GM10847 (cell line): ENCODE measurements around the gene TFF2.

ENCODE experiments used
- POLR2A ChIP-seq: IDR thresholded peaks from 2 replicates; pipeline ENCODE4 v1.6.1; 2011; ENCODE audit not compliant: insufficient read length; ENCODE audit errors: extremely low read depth

The TFF2 gene

DNA sequence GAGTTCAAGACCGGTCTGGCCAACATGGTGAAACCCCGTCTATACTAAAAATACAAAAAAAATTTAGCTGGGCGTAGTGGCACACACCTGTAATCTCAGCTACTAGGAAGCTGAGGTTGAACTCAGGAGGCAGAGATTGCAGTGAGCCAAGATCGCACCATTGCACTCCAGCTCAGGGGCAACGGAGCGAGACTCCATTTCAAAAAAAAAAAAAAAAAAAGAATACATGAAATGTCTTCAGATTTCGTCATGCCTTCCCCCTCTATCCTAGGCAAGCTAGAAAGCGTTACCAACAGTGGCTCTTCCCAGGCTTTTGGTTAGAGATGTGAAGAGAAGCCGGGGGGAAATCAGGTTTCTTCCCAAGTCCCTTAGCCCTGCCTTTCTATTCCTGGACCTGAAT, 11.9 kb upstream of the TFF2 start:
- TF ChIP-seq POLR2A = no peak

DNA sequence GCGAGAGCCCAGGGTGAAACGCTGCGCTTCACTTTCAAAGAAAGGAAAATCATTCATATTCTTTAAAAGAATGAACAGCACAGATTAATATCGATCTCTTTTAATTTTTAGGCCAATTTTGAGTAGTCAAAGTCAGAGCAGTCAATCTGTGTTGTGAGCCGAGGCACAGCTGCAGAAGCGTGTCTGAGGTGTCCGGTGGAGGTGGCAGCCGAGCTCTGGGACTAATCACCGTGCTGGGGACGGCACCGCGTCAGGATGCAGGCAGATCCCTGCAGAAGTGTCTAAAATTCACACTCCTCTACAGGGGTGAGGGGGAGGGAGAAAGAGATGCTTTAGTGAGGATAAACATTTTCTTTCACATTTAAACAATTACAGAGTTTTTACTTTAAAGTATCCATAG, 11.4 kb upstream of the TFF2 start:
- no peak for TF ChIP-seq POLR2A

DNA sequence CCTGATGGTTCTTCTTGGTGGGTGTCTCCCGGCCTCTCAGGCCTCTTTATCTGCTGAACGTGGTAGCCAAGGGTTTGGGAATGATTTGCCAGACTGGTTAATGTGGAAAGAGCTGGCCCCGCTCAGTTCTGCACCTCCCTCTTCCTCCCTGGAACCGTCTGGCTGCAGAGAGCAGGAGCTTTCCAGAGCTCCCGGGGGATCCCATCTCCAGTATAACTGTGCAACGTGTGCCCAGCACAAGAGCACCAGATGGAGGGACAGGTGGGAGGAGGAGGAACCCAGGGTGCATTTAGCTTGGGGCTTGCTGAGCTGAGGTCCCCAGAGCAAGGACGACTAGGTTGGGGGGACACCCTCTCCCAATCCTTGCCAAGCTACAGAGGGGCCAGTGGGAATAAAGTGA, 10.5 kb upstream of the TFF2 start:
- no peak for TF ChIP-seq POLR2A

DNA sequence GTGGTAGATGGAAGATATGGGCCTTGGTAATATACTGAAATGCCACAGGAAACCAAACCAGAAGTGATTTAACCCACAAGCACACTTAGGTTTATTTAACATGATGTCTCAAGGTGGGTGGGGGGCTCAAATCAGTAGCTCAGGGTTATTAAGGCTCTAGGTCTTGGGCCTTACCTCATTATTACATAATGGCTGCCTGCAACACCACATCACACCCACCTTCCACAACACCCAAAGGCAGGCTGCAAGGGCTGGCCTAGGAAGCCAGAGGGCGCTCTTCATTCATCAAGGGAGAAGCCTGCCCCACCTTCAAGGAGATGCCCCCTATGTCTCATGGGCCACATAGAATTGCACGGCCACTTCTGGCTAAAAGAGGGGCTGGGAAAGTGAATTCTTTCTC, 9.5 kb upstream of the TFF2 start:
- TF ChIP-seq POLR2A = no peak

DNA sequence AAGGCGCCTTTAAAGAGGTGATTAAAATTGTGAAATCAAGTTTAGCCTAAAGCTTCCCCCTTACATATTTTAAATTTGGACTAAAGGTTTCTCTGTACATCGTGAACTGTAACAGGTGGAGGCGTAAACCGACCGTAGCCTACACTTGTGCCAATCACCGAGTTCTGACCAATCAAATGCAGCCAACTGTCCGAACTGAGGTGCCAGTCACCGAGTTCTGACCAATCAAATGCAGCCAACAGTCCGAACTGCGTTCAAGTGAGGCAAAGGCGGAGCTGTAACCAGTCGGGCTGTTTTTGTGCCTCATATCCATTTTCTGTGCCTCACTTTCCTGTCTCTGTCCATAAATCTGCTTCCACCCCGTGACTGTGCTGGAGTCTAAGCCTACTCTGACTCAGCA, 8.1 kb upstream of the TFF2 start:
- TF ChIP-seq POLR2A = no peak

DNA sequence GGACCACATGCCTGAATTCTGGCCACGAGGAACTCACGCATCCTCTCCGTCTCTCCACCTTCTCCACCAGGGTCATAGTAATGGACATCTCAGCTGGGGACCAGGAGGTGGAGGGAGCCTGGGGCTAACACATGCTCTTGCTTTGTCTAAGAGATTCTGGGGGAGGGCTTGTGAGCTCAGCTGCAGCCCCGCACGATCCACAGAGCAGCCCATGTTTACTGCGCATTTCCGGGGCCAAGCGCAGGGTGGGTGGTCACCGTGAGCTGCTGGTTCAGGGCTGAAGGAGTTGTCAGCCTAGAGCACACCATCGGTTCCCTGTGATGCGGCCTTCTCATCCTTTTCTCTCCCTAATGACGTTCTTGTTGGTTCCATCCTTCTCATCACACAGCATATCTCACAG, 7.5 kb upstream of the TFF2 start:
- no peak for TF ChIP-seq POLR2A

DNA sequence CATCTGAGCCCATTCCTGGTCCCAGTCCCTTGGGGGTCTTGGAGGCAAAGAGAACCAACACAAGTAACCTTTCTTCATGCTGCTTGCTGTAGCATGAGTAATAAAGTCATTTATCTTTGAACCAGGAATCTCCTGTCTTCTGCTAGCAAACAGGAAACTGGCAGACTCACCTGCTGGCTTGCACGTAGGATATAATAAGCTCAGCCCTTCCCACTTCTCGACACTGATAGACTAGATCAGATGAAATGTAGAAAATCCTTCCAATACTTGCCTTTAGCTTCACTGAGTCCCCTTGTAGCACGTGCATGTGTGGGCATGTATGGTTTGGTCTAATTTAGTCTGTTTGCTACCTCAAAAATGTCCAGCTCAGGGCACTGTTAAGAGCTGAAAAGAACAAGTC, 6.5 kb upstream of the TFF2 start:
- no peak for TF ChIP-seq POLR2A

DNA sequence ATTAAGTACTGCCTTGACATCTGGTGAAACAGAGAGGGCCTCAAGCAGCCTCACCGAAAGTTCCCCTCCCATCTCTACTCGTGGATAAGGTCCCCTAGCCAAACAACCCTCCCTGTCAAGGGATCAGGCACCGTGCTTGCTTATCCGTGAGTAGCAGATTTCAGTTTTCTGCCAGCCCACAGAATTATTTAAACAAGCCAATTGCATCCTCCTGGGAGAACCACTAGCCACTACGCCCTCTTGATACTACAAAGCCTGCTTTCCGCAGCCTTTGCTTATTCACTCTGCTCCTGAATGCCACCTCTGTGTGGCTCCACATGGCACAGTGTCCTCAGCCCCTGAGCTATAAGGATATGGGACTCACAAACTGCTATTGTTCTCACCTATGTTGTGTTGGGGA, 5.9 kb upstream of the TFF2 start:
- no peak for TF ChIP-seq POLR2A

DNA sequence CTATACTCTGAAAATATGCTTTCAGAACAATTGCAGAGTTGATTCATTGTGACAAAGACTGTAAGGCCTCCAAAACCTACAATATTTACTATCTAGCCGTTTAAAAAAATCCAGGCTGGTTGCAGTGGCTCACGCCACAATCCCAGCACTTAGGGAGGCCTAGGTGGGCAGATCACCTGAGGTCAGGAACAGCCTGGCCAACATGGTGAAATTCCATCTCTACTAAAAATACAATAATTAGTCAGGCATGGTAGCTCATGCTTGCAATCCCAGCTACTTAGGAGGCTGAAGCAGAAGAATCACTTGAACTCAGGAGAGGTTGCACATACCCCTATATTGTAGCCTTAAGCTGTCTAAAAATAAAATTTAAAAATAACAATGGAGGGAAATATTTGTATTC, 5.3 kb upstream of the TFF2 start:
- no peak for TF ChIP-seq POLR2A

DNA sequence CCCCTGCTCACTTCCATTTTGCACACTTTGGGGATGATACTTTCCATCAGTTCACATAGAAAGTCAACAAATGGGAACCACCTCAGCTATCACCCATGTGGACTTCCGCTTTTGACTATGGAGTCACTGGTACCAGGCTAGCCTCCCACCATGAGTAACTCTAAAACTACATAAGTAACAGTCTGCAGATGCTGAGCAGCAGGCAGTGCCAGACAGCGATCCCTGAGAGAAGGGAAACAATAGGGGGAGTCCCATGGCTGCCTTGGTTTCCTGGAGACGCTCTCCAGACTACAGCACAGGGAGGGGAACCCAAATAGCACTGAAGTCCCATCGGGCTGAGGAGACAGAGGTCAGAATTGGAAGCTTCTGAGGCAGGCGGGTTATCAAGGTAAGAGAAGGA, 2.8 kb upstream of the TFF2 start:
- no peak for TF ChIP-seq POLR2A

DNA sequence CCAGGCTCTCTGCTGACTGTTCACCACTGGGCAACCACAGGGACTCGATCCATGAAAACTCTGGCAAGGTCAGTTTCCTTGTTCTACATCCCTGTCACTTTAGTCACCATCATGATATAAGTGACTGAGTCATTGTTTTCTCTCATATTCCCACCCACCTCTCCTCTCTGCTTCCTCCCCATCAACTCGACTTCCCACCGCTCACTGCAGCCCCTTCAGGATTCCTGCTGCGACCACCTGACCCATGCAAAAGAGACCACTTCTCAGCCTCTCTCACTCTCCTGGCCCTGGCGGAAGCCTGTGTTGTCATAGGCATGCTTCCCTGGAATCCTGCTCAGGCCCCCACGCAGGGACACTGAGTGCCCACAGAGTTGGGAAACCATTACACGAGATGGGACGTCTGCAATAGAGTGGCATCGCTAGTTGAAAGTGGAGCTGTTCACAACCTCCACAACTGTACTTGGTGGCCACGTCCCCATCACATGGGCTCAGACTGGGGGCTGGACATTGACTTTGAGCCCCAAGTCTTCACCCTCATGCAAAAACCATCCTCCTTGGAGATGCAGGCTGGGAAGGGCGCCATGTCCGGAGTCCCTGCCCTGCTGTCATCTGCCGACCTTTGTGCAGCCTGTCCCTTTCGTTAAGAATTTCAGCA, 1.8 kb upstream of the TFF2 start:
- TF ChIP-seq POLR2A = no peak

DNA sequence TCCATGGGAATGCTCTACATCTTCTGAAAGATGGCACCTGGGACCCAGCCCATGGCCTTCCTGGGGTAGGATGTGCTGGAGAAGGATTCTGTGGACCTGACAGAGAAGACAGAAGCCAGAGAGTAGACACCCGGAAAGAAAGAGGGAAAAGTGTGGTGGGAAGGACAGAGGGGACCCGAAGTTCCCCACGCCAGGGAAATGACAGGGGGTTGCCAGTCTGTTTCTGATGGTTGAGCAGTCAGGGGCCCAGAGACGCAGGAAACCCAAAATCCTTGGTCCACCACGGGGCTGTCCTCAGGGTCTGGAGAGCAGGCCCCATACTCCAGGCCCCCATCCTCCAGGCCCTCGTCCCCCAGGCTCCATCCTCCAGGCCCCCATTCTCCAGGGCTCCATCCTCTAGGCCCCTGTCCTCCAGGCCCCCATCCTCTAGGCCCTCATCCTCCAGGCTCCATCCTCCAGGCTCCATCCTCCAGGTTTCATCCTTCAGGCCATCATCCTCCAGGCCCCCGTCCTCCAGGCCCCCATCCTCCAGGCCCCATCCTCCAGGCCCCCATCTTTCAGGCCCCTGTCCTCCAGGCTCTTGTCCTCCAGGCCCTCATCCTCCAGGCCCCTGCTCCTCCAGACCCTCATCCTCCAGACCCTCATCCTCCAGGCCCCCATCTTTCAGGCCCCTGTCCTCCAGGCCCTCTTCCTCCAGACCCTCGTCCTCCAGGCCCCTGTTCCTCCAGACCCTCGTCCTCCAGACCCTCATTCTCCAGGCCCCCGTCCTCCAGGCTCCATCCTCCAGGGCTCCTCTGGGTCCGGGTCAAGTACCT, 1.0 kb upstream of the TFF2 start:
- TF ChIP-seq POLR2A = no peak

DNA sequence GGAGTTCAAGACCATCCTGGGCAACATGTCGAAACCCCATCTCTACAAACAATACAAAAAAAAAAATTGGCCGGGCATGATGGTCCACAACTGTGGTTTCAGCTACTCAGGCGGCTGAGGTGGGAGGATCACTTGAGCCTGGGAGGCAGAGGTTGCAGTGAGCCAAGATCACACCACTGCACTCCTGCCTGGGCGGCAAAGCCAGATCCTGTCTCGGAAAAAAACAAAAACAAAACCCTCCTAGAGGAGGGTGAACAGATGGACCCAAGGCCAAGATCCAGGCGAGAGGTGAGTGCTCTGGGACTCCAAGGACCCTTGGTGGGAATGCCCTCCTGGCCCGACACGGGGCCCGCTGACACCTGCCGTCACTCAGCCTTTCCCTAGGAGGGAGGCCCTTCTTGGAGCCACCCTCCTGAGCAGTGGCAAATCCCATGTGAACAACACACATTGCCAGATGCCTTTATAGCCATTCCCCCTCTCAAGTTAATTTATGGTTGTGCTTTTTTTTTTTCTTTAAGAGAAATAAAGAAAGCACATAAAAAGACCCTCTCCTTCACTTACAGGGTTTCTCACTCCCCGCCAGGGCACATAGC, 380 bp downstream of the TFF2 start:
- no peak for TF ChIP-seq POLR2A

DNA sequence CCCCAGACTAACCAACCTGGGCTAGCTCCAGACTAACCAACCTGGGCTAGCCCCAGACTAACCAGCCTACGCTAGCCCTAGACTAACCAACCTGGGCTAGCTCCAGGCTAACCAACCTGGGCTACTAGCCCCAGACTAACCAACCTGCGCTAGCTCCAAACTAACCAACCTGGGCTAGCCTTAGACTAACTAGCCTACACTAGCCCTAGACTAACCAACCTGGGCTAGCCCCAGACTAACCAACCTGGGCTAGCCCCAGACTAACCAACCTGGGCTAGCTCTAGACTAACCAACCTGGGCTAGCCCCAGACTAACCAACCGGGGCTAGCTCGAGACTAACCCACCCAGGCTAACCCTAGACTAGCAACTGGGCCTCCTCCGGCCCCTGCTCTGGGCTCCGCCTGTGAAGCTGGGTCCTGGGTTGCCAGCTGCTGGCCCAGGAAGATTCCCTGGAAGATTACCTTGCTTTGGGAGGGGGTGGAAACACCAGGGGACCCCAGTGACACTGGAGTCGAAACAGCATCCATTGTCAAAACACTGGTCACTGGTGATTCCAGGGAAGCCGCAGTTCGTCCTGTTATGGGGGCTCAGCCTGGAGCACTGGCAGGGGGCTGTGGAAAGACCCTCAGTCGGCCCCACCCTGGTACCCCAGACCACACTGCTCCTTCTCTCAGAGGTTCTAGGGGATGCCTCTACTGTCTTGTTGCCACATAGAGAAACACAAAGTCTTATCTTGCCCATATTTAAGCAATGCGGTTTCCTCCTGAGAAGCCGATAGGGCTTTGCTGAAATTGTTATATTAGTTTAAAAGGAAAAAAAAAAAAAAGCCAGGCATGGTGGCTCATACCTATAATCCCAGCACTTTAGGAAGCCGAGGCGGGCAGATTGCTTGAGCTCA, 1.1 kb downstream of the TFF2 start:
- TF ChIP-seq POLR2A = no peak

DNA sequence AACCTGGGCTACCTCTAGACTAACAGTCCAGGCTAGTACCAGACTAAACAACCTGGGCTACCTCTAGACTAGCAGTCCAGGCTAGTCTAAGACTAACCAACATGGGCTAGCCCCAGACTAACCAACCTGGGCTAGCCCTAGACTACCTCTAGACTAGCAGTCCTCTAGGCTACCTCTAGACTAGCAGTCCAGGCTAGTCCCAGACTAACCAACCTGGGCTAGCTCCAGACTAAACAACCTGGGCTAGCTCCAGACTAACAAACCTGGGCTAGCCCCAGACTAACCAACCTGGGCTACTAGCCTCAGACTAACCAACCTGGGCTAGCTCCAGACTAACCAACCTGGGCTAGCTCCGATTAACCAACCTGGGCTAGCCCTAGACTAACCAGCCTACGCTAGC, 2.0 kb downstream of the TFF2 start:
- TF ChIP-seq POLR2A = no peak
